GM19438 (cell line): ENCODE data around the gene TESK1.
A peak's percentile ranks its signal among the peaks of the same experiment; 100 is the strongest.
"Not testable (repeated sequence)": the region's sequence is repeated elsewhere in the genome, so short reads cannot be mapped to it uniquely, and the experiment has no call there.

Source experiments
- ATAC-seq: cut with Tn5 transposase; IDR thresholded peaks from one replicate; pipeline ENCODE4 v1.9.1; 2021; ENCODE audit warnings: low read depth; ENCODE audit not compliant: unreplicated experiment

Gene TESK1

DNA sequence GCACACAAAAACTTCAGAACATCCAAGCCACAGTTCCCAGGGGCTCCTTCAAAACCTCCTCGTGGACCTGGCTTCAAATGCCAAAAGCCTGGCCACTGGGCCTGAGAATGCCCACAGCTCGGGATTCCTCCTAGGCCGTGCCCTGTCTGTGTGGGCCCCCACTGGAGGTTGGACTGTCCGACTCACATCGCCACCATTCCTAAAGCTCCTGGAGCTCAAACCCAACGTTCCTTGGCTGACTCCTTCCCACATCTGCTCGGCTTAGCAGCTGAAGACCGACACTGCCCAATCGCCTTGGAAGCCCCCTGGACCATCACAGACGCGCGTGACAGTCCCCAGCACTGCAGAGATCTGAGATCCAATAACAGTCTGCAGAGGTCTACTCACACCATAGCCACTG is 38.0 kb downstream of the TESK1 start:
- no peak for ATAC-seq

DNA sequence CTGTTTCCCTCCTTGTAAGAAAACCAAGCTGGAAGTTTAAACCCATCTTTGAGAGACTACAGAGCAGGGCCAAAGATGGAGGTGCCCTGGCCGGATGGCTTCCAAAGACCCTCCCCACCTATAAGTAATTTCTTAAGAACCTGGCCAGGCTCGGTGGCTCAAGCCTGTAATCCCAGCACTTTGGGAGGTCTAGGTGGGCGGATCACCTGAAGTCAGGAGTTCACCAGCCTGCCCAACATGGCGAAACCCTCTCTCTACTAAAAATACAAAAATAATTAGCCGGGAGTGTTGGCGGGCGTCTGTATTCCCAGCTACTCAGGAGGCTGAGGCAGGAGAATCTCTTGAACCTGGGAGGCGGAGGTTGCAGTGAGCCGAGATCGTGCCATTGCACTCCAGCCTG is 40.7 kb downstream of the TESK1 start:
- not testable (repeated sequence) for ATAC-seq

DNA sequence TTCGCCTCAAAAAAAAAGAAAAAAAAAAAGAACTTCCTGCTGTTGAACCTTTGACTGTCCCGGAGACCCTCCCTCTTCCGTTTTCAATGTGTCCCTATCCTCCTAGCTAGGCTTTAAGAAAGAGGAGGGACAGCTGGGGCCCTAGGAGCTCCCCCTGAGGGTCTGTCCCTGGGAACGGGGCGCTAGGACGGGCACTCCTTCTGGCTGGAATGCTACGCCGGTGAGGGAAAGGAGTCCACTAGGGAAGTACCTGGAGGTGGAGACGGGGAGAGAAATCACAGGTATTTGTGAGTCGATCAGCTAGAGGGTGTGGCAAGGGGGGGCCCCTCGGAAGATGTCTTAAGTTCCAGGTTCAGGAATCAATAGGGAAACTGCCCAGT is 41.1 kb downstream of the TESK1 start:
- peak; percentile 4 for ATAC-seq

DNA sequence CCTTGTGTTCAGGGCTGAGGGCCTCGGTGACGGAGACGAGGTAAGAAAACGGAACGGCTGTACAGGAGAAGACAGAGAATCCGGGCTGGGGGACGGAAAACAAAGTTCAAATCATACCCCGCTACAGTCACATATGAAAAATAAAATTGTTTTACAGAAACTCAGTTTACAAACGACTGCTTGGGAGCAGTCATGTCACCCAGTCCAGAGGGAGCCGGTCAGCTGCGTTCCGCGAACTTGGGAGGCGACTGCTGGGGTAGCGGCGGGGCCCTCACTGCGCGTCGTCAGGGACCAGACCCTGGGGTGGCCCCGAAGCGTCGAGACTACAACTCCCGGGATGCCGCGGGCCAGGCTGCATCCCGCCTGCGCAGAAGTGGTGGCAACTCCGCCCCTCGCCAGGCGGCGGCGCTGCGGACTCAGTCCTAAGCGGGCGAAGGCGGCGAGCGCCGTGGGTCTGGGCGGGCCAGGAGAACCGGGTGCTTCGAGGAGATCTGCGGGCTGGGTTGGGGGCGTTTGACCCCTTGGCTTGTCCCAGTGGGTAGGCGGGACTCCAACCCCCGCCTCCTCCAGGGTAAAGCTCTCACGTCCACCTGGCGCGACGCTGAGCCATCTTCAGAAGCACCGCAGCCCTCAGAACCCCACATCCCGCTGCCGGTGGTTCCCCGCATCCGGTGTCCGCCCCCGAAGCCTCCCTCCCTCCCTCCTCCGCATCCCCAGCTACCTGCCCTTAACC is 41.6 kb downstream of the TESK1 start:
- peak; percentile 61 for ATAC-seq

DNA sequence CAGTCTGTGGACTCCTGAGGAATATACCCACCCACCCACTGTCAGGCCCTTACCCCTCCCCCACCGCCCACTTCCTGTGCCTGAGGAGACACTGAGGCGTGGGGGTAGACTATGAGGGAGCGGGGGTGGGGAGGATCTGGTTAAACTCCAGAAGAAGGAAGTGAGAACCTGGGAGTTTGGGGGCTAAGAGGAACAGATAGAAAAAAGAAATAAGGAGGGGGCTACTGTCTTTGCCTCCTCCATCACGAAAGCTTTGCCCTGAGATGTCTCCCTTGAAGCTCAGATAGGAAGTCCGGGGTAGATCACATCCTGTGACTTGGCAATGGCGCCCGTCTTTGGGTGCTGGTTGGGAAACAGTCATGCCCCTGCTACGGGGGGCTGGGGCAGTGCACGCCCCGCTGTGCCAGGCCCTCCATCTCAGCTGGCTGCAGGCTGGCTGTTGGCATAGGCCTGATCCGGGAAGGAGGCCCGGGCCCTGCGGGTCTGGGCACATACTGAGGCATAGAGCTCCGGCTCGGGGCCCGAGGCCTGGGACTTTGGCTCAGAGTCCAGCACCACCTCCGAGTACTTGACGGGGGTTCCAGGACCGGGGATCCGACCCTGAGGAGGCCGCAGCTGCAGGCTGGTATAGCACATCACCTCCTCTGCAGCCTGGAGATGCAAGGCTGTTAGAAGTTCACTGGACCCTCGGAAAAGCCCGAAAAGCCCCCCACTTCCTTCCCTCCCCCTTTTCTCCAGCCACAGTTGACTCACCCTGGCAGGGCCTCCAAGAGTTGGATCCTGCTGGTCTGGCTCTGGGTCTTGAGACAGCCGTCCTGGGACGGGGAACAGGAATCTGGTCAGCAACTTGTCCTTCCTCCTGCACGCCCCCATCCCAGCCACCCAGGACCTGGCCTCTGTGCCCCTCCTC is 44.6 kb downstream of the TESK1 start:
- no peak for ATAC-seq

DNA sequence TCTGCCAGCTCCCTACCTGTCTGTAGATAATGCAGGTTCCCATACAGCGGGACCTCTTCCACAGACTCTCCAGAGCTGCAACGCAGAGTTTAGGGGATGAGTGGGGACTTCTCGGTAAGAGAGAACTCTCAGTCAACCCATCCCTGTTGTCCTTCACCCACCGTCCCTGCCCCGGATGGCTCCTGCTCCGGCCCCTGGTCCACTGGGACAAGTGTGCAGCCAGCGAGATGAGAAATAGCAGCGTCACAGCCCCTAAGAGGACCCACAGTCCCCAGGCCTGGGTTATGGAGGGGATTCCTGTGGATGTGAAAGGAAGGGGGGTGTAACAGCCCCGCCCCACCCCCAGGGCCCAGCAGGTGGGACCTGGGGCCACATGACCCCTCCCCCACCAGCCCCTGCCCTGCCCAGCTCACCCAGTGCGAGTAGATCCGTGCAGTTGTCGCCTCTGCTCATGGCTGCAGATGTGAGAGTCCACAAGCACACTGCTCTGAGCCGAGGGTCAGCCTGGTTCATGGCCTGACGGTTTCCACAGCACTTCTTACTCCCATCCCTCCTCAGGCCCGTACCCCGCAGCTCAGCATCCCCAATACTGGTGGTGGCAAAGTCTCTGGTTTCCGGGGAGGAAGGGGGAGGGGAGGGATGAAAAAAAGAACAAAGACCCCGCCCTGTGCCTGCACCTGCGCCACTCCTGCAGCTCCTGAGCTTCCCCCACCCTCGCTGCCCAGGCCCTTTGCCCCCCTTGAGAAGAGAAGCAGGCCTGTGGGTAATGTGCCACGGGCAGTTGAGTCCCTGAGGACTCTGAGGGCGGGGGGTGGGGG is 45.5 kb downstream of the TESK1 start, which contains the start of gene SIT1:
Gene SIT1 (minus strand): TSS at position 591 of the 818 bp plus-strand sequence. CDS start 78 bp downstream, at position 513.
- no peak for ATAC-seq

DNA sequence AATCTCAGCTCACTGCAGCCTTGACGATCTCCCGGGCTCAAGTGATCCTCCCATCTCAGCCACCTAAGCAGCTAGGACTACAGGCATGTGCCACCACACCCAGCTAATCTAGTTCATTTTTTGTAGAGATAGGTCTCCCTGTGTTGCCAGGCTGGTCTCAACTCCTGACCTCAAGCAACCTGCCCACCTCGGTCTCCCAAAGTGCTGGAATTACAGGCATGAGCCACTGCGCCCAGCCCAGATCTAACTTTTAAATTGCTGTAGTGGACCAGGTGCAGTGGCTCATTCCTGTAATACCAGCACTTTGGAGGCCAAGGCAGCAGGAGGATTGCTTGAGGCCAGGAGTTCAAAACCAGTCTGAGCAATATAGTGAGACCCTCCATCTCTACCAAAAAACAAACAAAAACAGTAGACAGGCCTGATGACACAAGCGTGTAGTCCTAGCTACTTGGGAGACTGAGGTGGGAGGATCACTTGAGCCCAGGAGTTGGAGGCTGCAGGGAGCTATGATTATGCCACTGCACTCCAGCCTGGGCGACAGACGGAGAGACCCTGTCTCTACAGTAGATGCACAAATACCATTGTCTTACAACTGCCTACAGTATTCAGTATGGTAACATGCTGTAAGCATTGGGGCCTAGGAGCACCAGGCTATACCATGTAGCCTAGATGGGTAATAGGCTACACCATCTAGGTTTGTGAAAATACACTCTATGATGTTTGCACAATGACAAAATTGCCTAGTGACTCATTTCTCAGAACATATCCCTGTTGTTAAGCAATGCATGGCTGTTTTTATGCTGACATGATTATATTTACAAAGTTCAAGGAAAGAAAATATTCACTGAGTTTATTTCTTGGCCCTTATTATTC is 47.1 kb downstream of the TESK1 start:
- ATAC-seq: no peak

DNA sequence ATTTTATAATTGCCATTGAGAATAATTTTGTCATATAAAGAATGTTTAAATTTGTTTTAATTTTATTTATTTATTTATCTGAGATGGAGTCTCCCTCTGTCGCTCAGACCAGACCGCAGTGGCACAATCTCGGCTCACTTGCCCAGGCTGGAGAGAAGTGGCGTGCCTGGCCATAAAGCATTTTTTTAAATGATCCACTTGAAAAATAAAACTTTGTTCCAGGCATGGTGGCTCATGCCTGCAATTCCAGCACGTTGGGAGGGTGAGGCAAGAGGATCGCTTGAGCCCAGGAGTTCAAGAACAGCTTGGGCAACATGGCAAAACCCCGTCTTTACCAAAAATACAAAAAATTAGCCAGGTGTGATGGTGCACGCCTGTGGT is 47.8 kb downstream of the TESK1 start:
- no peak for ATAC-seq

DNA sequence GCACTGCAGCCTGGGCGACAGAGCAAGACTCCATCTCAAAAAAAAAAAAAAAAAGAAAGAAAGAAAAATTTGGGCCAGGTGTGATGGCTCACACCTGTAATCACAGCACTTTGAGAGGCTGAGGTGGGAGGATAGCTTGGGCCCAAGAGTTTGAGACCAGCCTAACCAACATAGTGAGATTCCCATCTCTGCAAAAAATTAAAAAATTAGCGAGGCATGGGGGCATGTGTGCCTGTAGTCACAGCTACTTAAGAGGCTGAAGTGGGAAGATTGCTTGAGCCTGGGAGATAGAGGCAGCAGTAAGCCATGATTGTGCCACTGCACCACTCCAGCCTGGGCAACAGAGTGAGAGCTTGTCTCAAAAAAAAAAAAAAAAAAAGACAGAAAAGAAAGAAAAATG is 48.5 kb downstream of the TESK1 start:
- no peak for ATAC-seq

DNA sequence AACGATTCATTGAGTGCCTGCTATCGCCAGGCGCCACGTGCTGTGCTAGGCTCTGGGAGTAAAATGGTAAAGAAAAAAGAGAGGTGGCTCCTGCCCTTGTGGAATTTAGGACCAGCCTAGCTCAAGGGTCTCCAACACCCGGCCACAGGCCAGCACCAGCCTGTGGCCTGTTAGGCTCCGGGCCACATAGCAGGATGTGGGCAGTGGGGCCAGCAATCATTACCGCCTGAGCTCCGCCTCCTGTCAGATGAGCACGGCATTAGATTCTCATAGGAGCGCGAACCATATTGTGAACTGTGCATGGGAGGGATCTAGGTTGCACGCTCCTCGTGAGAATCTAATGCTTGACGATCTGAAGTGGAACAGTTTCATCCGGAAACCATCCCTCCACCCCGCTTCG is 51.3 kb downstream of the TESK1 start:
- no peak for ATAC-seq

DNA sequence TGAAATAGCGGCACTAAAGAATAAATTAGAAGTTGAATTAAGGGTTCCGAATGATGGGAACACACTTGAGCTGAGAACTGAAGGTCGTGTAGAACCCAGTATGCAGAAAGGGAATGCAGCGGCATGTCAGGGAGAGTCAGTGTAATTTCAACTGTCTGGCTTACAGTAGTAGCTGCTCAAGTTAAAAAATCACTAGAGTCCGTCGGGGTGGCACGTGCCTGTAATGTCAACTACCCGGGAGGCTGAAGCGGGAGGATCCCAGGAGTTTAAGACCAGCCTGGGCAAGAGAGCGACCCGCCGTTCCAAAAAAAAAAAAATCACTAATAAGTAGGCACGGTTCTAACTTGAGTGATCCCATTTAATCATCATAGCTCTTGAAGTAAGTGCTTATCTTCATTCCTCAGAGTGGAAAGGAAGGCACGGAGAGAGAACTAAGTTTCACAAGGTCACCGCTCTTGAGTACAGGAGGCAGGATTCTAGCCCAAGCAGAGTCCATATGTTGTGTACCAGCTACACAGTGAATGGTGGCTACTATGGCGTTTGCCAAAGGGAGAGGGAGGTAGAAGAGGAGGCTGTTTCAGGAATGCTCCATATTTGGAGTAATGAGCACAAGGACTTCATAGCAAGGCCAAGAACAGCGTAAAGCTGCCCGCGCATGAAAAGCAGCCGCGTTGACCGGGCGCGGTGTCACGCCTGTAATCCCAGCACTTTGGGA is 51.9 kb downstream of the TESK1 start:
- ATAC-seq: no peak

DNA sequence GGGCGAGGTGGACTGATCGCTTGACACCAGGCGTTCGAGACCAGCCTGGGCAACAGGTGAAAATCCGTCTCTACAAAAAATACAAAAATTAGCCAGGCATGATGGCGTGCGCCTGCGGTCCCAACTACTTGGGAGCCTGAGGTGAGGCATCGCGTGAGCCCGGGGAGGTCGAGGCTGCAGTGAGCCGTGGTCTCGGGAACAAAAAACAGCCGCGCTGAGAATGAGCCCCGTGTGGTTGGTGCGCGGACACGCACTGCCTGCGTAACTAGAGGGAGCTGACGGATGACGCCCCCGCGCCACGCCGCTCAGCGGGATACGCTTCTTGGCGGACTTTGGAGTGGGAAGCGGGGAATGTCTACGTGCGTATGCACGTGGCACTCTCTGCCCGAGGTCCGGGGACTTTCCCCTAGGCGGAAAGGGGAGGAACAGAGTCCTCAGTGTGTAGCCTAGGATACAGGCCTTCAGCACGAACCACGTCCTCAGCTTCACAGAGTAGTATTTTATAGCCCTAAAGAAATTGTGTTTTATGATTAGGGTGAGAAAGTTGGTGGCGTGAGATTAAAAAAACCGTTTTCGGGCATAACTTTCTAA is 52.6 kb downstream of the TESK1 start, which contains the start of gene RMRP:
Gene RMRP (minus strand): TSS at position 474 of the 591 bp plus-strand sequence.
- ATAC-seq: peak; percentile 79

DNA sequence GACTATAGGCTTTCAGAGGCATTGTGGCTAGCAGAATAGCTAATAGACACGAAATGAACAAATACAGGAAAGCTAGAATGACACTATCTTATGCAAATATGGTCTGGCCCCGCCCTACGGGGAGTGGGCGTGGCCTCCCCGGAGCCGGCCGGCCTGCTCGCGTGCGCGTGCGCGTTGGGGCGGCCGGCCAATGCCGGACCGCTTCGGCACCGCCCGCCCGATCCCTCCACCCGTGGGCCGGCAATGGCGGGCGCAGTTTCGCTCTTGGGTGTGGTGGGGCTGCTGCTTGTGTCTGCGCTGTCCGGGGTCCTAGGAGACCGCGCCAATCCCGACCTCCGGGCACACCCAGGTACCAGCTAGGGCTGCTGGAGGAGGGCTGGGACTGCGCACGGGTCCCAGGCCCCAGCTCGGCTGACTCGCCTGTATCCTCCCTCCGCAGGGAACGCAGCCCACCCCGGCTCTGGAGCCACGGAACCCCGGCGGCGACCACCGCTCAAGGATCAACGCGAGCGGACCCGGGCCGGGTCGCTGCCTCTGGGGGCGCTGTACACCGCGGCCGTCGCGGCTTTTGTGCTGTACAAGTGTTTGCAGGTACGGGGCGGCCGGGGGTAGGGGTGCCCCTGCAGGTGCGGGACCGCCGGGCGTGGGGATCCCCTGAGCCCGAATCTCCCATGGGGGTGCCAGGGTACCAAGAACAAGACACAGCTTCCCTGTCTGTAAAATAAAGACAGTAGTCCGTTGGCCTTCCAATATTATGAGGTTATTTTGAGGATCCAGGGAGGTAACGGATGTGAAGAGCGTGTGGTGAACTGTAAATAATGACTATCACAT is 53.3 kb downstream of the TESK1 start, which contains the start of gene CCDC107:
Gene CCDC107 (plus strand): TSS at position 156 of the 831 bp plus-strand sequence. CDS start 88 bp downstream, at position 244.
- ATAC-seq: peak; percentile 64

DNA sequence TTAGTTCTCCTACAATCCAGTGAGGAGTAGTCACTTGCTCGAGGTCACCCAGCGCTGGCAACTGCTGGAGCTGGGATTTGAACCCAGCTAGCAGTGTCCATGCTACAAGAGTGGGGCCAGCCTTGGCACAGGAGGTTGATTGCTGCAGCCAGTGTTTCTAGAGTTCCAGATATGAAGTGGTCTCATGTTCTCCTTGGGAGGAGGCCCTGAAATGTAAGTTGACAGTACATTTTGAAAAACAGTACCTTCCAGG is 53.8 kb downstream of the TESK1 start:
- ATAC-seq: no peak

DNA sequence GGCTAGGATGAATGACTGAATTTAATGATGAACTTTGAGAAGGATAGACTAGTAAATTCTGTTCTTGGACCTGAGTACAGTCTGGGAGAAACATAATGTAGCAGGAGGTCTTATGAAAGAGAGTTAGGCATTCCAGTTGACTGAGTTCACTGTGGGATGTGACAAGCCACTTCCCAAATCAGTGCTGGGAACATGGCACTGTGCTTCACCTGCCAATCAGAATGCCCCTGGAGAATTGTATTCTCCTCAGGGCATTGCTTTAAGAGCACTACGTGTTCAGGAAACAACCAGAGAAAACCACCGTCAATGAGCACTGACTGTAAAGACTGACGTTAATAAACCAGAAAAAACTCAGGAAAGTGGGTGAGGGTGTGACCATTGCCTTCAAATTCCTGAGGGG is 54.3 kb downstream of the TESK1 start:
- ATAC-seq: no peak
